ENCODE data around the gene AKT1. TPM values are rescaled to one million over a fixed set of nuclear protein-coding genes. Genes with fewer than 3 reads are reported as not detected.

The AKT1 gene
- total and polyA plus RNA-seq, 4 donors, result 30.6 to 192 (median 58.7) TPM

DNA sequence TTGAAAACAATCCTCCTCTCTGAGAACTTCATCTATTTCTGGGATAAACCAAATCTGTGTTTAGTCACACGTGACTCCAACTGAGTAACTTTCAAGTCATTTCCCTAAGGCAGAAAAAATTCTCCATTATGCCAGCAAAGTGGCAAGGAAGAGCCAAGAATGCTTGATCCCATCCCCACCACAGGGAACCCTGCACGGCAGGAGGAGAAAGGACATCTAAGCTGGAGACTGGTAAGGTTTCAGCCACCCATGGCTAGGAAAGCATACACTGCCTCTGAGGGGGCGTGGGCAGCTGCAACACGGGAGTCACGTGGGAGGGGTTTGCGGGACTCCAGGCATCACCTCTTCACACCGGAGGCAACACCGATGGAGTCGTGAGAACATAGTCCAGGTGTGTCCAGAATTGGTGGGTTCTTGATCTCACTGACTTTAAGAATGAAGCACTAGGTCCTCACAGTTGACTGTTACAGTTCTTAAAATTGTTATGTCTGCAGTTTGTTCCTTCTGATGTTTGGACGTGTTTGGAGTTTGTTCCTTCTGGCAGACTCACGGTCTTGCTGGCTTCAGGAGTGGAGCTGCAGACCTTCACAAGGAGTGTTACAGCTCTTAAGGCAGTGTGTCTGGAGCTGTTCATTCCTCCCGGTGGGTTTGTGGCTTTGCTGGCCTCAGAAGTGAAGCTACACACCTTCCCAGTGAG lies 45.3 kb downstream of the AKT1 start:
- no peak for DNase-seq (ENCODE audit: low spot score)
- no peaks in the 10 kb centered on the region for H3K27me3 ChIP-seq (ENCODE audit: control insufficient read depth in 4 of 4, insufficient read depth in 4 of 4, low read length in 3 of 4)
- WGBS, result 77% methylated on average over 12 of the region's 12 CpGs
- H3K4me1 ChIP-seq (ENCODE audit: control insufficient read depth in 4 of 4, insufficient read depth in 4 of 4, low read length in 3 of 4), result peaks cover 14 to 64% (median 52%) of the 10 kb centered on the region in 4 donors
- peak overlapping the region in 1 of 2 donors; percentile 5 for H3K9ac ChIP-seq (ENCODE audit: low read depth in 1 of 2, low read length in 2 of 2)
- H3K9me3 ChIP-seq (ENCODE audit: control insufficient read depth in 4 of 4, low read length in 3 of 4), result no peaks in the 10 kb centered on the region
- no peak overlapping the region for H3K4me3 ChIP-seq (ENCODE audit: low read depth in 1 of 3, low read length in 3 of 3)
- TF ChIP-seq SP1 (IDR thresholded peaks at IDR 0.05), result no peak
- TF ChIP-seq, protein P1, sequence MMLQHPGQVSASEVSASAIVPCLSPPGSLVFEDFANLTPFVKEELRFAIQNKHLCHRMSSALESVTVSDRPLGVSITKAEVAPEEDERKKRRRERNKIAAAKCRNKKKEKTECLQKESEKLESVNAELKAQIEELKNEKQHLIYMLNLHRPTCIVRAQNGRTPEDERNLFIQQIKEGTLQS (IDR thresholded peaks at IDR 0.05), result no peak
- TF ChIP-seq JUND (IDR thresholded peaks at IDR 0.05), result no peak
- no peak for TF ChIP-seq RAD21 (IDR thresholded peaks at IDR 0.05)
- TF ChIP-seq GABPA (IDR thresholded peaks at IDR 0.05 in 1 of 2, conservative IDR thresholded peaks at IDR 0.05 in 1 of 2), result no peak
- TF ChIP-seq, protein P2, sequence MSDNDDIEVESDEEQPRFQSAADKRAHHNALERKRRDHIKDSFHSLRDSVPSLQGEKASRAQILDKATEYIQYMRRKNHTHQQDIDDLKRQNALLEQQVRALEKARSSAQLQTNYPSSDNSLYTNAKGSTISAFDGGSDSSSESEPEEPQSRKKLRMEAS (IDR thresholded peaks at IDR 0.05), result no peak
- TF ChIP-seq FOXA2 (IDR thresholded peaks at IDR 0.05), result no peak
- TF ChIP-seq RXRA (IDR thresholded peaks at IDR 0.05), result no peak
- TF ChIP-seq, protein P3, sequence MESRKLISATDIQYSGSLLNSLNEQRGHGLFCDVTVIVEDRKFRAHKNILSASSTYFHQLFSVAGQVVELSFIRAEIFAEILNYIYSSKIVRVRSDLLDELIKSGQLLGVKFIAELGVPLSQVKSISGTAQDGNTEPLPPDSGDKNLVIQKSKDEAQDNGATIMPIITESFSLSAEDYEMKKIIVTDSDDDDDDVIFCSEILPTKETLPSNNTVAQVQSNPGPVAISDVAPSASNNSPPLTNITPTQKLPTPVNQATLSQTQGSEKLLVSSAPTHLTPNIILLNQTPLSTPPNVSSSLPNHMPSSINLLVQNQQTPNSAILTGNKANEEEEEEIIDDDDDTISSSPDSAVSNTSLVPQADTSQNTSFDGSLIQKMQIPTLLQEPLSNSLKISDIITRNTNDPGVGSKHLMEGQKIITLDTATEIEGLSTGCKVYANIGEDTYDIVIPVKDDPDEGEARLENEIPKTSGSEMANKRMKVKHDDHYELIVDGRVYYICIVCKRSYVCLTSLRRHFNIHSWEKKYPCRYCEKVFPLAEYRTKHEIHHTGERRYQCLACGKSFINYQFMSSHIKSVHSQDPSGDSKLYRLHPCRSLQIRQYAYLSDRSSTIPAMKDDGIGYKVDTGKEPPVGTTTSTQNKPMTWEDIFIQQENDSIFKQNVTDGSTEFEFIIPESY (IDR thresholded peaks at IDR 0.05), result no peak
- TF ChIP-seq, protein P4, sequence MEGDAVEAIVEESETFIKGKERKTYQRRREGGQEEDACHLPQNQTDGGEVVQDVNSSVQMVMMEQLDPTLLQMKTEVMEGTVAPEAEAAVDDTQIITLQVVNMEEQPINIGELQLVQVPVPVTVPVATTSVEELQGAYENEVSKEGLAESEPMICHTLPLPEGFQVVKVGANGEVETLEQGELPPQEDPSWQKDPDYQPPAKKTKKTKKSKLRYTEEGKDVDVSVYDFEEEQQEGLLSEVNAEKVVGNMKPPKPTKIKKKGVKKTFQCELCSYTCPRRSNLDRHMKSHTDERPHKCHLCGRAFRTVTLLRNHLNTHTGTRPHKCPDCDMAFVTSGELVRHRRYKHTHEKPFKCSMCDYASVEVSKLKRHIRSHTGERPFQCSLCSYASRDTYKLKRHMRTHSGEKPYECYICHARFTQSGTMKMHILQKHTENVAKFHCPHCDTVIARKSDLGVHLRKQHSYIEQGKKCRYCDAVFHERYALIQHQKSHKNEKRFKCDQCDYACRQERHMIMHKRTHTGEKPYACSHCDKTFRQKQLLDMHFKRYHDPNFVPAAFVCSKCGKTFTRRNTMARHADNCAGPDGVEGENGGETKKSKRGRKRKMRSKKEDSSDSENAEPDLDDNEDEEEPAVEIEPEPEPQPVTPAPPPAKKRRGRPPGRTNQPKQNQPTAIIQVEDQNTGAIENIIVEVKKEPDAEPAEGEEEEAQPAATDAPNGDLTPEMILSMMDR (IDR thresholded peaks at IDR 0.05; ENCODE audit: low read depth, low read length, missing input control), result no peak
- TF ChIP-seq NR2F2 (IDR thresholded peaks at IDR 0.05), result no peak
- TF ChIP-seq HNF4A (conservative IDR thresholded peaks at IDR 0.05), result no peak
- TF ChIP-seq EGR1 (IDR thresholded peaks at IDR 0.05; ENCODE audit: low read depth in 2 of 2), result no peak
- TF ChIP-seq TAF1 (conservative IDR thresholded peaks at IDR 0.05), result no peak
- H3K27ac ChIP-seq (ENCODE audit: low read depth in 1 of 2, low read length in 2 of 2), result peak overlapping the region; percentile 78 to 89
- H3K36me3 ChIP-seq (ENCODE audit: control insufficient read depth in 4 of 4, insufficient read depth in 3 of 4, low read depth in 1 of 4, low read length in 3 of 4), result peaks cover 0 to 3% (median 0%) of the 10 kb centered on the region in 4 donors

DNA sequence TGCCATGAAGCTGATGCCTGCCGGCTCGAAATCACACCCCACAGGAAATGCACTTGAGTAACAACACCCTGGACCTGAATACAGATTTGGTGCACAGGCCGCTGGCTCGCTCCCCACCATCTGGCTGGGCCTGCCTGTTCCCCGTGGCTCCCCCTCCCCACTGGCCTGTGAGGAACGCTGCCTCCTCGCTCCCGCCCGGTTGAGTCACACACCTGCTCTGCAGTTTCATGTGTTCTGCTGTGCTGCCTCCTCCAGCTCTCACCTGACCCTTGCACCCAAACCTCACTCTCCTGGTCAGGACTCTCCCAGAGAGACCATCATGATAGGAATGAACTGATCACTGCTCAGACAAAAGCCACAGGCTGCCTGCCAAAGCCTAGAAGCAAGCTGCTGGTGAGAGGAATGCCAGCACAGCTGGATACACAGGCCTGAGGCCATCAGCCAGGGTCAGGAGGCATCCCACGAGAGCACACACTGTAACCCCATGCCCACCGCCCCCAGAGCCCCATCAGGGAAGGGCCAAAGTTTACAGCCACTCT lies 46.4 kb downstream of the AKT1 start:
- Histone ChIP-seq H3K36me3 (ENCODE audit: control insufficient read depth in 4 of 4, insufficient read depth in 3 of 4, low read depth in 1 of 4, low read length in 3 of 4) (peaks cover 0 to 10% (median 0%) of the 10 kb centered on the region in 4 donors), H3K27me3 (ENCODE audit: control insufficient read depth in 4 of 4, insufficient read depth in 4 of 4, low read length in 3 of 4) (no peaks in the 10 kb centered on the region), H3K9ac (ENCODE audit: low read depth in 1 of 2, low read length in 2 of 2) (peak overlapping the region in 1 of 2 donors; percentile 24), H3K9me3 (ENCODE audit: control insufficient read depth in 4 of 4, low read length in 3 of 4) (no peaks in the 10 kb centered on the region), H3K4me1 (ENCODE audit: control insufficient read depth in 4 of 4, insufficient read depth in 4 of 4, low read length in 3 of 4) (peaks cover 12 to 54% (median 42%) of the 10 kb centered on the region in 4 donors), H3K4me3 (ENCODE audit: low read depth in 1 of 3, low read length in 3 of 3) (no peak overlapping the region), H3K27ac (ENCODE audit: low read depth in 1 of 2, low read length in 2 of 2) (peak overlapping the region; percentile 78 to 89)
- DNase-seq (ENCODE audit: low spot score), result no peak
- WGBS, result 25% methylated on average over 11 of the region's 11 CpGs
- peak in 1 of 2 donors; percentile 31 for TF ChIP-seq EGR1 (IDR thresholded peaks at IDR 0.05; ENCODE audit: low read depth in 2 of 2)
- peak in 1 of 2 donors; percentile 25 for TF ChIP-seq GABPA (IDR thresholded peaks at IDR 0.05 in 1 of 2, conservative IDR thresholded peaks at IDR 0.05 in 1 of 2)
- TF ChIP-seq TAF1 (conservative IDR thresholded peaks at IDR 0.05), result no peak
- TF ChIP-seq, protein P1 (IDR thresholded peaks at IDR 0.05), result no peak
- TF ChIP-seq FOXA1 (IDR thresholded peaks at IDR 0.05), result peak; percentile 68
- TF ChIP-seq RXRA (IDR thresholded peaks at IDR 0.05), result peak; percentile 88 to 98
- TF ChIP-seq, protein P4 (IDR thresholded peaks at IDR 0.05; ENCODE audit: low read depth, low read length, missing input control), result no peak
- TF ChIP-seq HNF4A (conservative IDR thresholded peaks at IDR 0.05), result peak; percentile 91 to 94
- TF ChIP-seq RAD21 (IDR thresholded peaks at IDR 0.05), result peak; percentile 55 to 67
- TF ChIP-seq NR2F2 (IDR thresholded peaks at IDR 0.05), result no peak
- peak; percentile 85 for TF ChIP-seq YY1 (IDR thresholded peaks at IDR 0.05)
- no peak for TF ChIP-seq FOXA2 (IDR thresholded peaks at IDR 0.05)
- TF ChIP-seq, protein P2 (IDR thresholded peaks at IDR 0.05), result no peak
- TF ChIP-seq, protein P5, sequence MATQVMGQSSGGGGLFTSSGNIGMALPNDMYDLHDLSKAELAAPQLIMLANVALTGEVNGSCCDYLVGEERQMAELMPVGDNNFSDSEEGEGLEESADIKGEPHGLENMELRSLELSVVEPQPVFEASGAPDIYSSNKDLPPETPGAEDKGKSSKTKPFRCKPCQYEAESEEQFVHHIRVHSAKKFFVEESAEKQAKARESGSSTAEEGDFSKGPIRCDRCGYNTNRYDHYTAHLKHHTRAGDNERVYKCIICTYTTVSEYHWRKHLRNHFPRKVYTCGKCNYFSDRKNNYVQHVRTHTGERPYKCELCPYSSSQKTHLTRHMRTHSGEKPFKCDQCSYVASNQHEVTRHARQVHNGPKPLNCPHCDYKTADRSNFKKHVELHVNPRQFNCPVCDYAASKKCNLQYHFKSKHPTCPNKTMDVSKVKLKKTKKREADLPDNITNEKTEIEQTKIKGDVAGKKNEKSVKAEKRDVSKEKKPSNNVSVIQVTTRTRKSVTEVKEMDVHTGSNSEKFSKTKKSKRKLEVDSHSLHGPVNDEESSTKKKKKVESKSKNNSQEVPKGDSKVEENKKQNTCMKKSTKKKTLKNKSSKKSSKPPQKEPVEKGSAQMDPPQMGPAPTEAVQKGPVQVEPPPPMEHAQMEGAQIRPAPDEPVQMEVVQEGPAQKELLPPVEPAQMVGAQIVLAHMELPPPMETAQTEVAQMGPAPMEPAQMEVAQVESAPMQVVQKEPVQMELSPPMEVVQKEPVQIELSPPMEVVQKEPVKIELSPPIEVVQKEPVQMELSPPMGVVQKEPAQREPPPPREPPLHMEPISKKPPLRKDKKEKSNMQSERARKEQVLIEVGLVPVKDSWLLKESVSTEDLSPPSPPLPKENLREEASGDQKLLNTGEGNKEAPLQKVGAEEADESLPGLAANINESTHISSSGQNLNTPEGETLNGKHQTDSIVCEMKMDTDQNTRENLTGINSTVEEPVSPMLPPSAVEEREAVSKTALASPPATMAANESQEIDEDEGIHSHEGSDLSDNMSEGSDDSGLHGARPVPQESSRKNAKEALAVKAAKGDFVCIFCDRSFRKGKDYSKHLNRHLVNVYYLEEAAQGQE (IDR thresholded peaks at IDR 0.05), result peak; percentile 77
- TF ChIP-seq SP1 (IDR thresholded peaks at IDR 0.05), result peak; percentile 98
- TF ChIP-seq JUND (IDR thresholded peaks at IDR 0.05), result peak; percentile 64 to 86
- TF ChIP-seq HNF4G (IDR thresholded peaks at IDR 0.05), result peak; percentile 90

Measured in liver (tissue), 9 donors.